Adrenal gland (tissue), 12 donors: Measurements from ENCODE around the gene ALDH1L1. TPM values are rescaled to one million over a fixed set of nuclear protein-coding genes. Genes with fewer than 3 reads are reported as not detected.
A peak's percentile ranks its signal among the peaks of the same experiment; 100 is the strongest.

Source experiments
- DNase-seq, 7 donors: peaks; one replicate each; pipeline ENCODE4 v3.0.0-alpha.2; 2019 to 2020
- H3K27ac ChIP-seq, 5 donors: fragments of 200-600 bp; sonication (generic) in 4 of 5; 1 replicate in 3 of 5; 2 replicates in 2 of 5; pipeline versions ENCODE4 v1.5.1 to v1.8.0; 2016 to 2020; ENCODE audit warnings: mild to moderate bottlenecking in 1 of 5
- H3K27me3 ChIP-seq: fragments of 200-600 bp; 2 replicates; pipeline ENCODE4 v1.8.0; 2021
- H3K36me3 ChIP-seq, 2 donors: fragments of 200-600 bp; replicated peaks in 1 of 2; 1 replicate in 1 of 2; 2 replicates in 1 of 2; pipeline versions ENCODE4 v1.5.1 to v1.8.0; 2018 to 2022
- H3K4me1 ChIP-seq, 2 donors: fragments of 200-600 bp; replicated peaks in 1 of 2; 1 replicate in 1 of 2; 2 replicates in 1 of 2; pipeline versions ENCODE4 v1.5.1 to v1.8.0; 2018 to 2021
- H3K4me3 ChIP-seq, 4 donors: fragments of 200-600 bp; sonication (generic) in 3 of 4; one replicate each; pipeline ENCODE4 v1.5.1; 2016 to 2018
- H3K9me3 ChIP-seq, 3 donors: fragments of 200-600 bp; sonication (generic) in 1 of 3; replicated peaks in 1 of 3; 1 replicate in 2 of 3; 2 replicates in 1 of 3; pipeline versions ENCODE4 v1.5.1 to v1.8.0; 2016 to 2021
- POLR2A ChIP-seq, 2 donors: fragments of 450-650 bp; IDR thresholded peaks; one replicate each; pipeline ENCODE4 v1.6.1; 2017; ENCODE audit warnings: antibody characterized with exemption in 2 of 2, mild to moderate bottlenecking in 2 of 2, moderate library complexity in 1 of 2
- WGBS, 4 donors: extraction: QIAGEN DNeasy Blood & Tissue Kit in 2 of 4; methylation state at CpG; one replicate each; pipeline versions ENCODE4 v1.1.5 to v1.1.7; 2013 to 2017; 5-methylcytosine and 5-hydroxymethylcytosine counted together
- intact Hi-C, 2 donors: fragments of 100-400 bp; cut with DNase I; formaldehyde crosslinking; loops; one replicate each; pipeline versions ENCODE4 v1.14.1 to v1.15.0; 2022 to 2023
- polyA plus RNA-seq, 3 donors: library from polyadenylated mRNA; stranded (reverse); fragments of 200-250 nt in 2 of 3; fragments of 350-450 nt in 1 of 3; fragmentation: Illumina TruSeq in 1 of 3; extraction: RNeasy Lipid Tissue Mini Kit (QIAGEN cat#74804) in 1 of 3; gene quantifications; one replicate each; pipeline ENCODE4 v1.2.3, GENCODE V29; 2013 to 2014
- total RNA-seq, 9 donors: library from RNA; depleted of rRNA in 4 of 9; stranded (reverse); fragments of >200 nt in 4 of 9; fragments of 120-200 nt in 1 of 9; fragmentation: NEBNext Ultra II Directional in 1 of 9; extraction: Animal tissue kit (Norgen Biotek cat#: 25700) in 1 of 9; gene quantifications; one replicate each; pipeline versions ENCODE4 v1.1.0 to v1.2.4, GENCODE V29; 2013 to 2023
- TF ChIP-seq, protein P1 (sequence below), 6 experiments: fragments of 450-650 bp in 4 of 6; fragments of 200-600 bp in 2 of 6; sonication (generic) in 1 of 6; IDR thresholded peaks; 1 replicate in 5 of 6; 2 replicates in 1 of 6; pipeline versions ENCODE4 v1.5.1 to v1.8.0; 2016 to 2021; ENCODE audit warnings: antibody characterized with exemption in 6 of 6, mild to moderate bottlenecking in 2 of 6, moderate library complexity in 1 of 6
- donor health status: healthy with polysubstance abuse.
- donor health status: Bipolar disorder and iron deficiency.
- donor health status: DM: yes; HTN: yes; CAD: no.
- donor health status: DM: no; HTN: no; CAD: no.
- donor health status: DM: no; HTN: no; CAD: no.
- donor health status: DM: yes; HTN: yes; CAD: no.

The ALDH1L1 gene
- total and polyA plus RNA-seq, 12 donors, result 0.44 to 136 (median 72.3) TPM

DNA sequence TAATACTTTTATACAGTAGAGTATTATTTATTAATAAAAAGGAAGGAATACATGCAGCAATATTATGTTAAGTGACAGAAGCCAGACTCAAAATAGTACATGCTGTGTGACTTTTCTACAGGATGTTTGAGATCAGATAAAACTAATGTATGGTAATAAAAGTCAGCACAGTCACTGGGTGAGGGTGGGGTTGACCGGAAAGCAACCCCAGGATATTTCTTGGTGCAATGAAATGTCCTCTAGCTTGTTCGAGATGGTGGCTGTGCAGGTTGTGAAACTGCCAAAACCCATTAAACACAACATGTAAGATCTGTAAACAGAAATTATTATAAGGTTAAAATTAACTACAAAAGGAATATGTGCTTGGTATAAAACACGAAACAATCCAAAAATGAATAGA is 20.8 kb upstream of the ALDH1L1 start:
- H3K27ac ChIP-seq, result no peak overlapping the region
- H3K27me3 ChIP-seq, result no peaks in the 10 kb centered on the region
- H3K36me3 ChIP-seq, result no peaks in the 10 kb centered on the region
- DNase-seq, result no peak
- no peak for TF ChIP-seq POLR2A (IDR thresholded peaks at IDR 0.05)
- TF ChIP-seq, protein P1, sequence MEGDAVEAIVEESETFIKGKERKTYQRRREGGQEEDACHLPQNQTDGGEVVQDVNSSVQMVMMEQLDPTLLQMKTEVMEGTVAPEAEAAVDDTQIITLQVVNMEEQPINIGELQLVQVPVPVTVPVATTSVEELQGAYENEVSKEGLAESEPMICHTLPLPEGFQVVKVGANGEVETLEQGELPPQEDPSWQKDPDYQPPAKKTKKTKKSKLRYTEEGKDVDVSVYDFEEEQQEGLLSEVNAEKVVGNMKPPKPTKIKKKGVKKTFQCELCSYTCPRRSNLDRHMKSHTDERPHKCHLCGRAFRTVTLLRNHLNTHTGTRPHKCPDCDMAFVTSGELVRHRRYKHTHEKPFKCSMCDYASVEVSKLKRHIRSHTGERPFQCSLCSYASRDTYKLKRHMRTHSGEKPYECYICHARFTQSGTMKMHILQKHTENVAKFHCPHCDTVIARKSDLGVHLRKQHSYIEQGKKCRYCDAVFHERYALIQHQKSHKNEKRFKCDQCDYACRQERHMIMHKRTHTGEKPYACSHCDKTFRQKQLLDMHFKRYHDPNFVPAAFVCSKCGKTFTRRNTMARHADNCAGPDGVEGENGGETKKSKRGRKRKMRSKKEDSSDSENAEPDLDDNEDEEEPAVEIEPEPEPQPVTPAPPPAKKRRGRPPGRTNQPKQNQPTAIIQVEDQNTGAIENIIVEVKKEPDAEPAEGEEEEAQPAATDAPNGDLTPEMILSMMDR (IDR thresholded peaks at IDR 0.05), result no peak
- intact Hi-C loops, result no loop called here
- no peak overlapping the region for H3K4me3 ChIP-seq
- 59 to 71% (median 65%) methylated on average over 3 of the region's 3 CpGs for WGBS, 4 donors
- H3K4me1 ChIP-seq, result no peaks in the 10 kb centered on the region
- no peaks in the 10 kb centered on the region for H3K9me3 ChIP-seq

DNA sequence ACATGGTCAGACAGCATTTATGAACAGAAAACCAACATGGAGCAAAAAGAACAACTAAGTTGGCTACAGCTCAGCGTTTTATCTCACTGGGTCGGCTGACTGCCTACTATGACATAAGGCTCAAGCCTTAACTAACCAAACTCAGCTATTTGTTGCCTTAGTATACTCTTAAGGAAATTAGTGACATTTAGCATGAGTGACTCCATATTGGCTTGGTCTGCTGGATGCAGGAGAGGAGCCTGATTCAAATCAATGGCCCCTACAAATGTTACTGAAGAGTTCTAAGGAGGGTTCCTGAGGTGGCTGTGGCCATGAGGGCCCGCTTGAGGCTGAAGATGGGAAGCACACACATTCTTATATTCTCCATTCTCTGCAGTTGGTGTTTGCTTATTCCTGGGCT is 20.1 kb upstream of the ALDH1L1 start:
- TF ChIP-seq POLR2A (IDR thresholded peaks at IDR 0.05), result no peak
- TF ChIP-seq, protein P1 (IDR thresholded peaks at IDR 0.05), result no peak
- no peak overlapping the region for H3K4me3 ChIP-seq
- H3K36me3 ChIP-seq, result no peaks in the 10 kb centered on the region
- H3K9me3 ChIP-seq, result no peaks in the 10 kb centered on the region
- H3K4me1 ChIP-seq, result no peaks in the 10 kb centered on the region
- WGBS, 4 donors, result 62 to 74% (median 67%) methylated on average over 3 of the region's 3 CpGs
- H3K27ac ChIP-seq, result no peak overlapping the region
- H3K27me3 ChIP-seq, result no peaks in the 10 kb centered on the region
- intact Hi-C loops, result no loop called here
- DNase-seq, result no peak

DNA sequence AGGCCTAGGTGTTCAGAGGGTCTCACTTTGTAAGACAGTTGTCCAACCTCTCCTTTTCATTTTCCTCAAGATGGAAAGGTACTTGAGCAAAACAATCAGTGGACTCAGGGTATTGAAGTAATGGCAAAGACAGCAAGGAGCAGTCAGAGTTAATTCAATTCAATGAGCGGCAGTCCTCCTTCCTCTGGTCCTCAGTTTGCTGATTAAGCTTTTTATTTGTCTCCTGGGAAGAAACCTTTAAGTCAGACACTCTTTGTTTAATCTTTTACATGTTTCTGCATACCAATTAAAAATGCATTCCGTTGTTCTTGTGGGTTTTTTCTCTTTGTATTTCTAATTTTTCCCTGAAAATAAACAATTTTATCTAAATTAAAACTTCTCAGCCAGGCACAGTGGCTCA is 18.9 kb upstream of the ALDH1L1 start:
- no peak for DNase-seq
- Histone ChIP-seq H3K4me3 (no peak overlapping the region), H3K27me3 (no peaks in the 10 kb centered on the region), H3K9me3 (no peaks in the 10 kb centered on the region), H3K36me3 (no peaks in the 10 kb centered on the region), H3K27ac (no peak overlapping the region), H3K4me1 (no peaks in the 10 kb centered on the region)
- intact Hi-C loops, result loop anchor here in 1 of 2 donors (5.0 kb wide), 1 partner anchor 62 kb away; no protein-coding TSS in a partner anchor
- TF ChIP-seq, protein P1 (IDR thresholded peaks at IDR 0.05), result no peak
- TF ChIP-seq POLR2A (IDR thresholded peaks at IDR 0.05), result no peak
- WGBS, 4 donors, result 73 to 82% (median 77%) methylated on average over 2 of the region's 2 CpGs

GRCh38 chr3:126197854-126198584 is 17.6 kb upstream of the ALDH1L1 start:
- DNase-seq, result peak; percentile 71 to 90 (median 84)
- H3K4me3 ChIP-seq, result no peak overlapping the region
- TF ChIP-seq POLR2A (IDR thresholded peaks at IDR 0.05), result no peak
- TF ChIP-seq, protein P1 (IDR thresholded peaks at IDR 0.05), result peak; percentile 68 to 78 (median 71)
- no peaks in the 10 kb centered on the region for H3K27me3 ChIP-seq
- H3K27ac ChIP-seq, result no peak overlapping the region
- 35 to 39% (median 38%) methylated on average over 7 of the region's 7 CpGs for WGBS, 4 donors
- H3K36me3 ChIP-seq, result no peaks in the 10 kb centered on the region
- intact Hi-C loops, result loop anchor here in 1 of 2 donors (5.0 kb wide), 1 partner anchor 61 kb away; no protein-coding TSS in a partner anchor
- no peaks in the 10 kb centered on the region for H3K4me1 ChIP-seq
- no peaks in the 10 kb centered on the region for H3K9me3 ChIP-seq
